Hepatic stellate cell (primary cell): ENCODE data around the gene PTF1A.

Source experiments
- DNase-seq: peaks from one replicate; pipeline ENCODE4 v3.0.0; 2011; ENCODE audit warnings: low spot score

Gene PTF1A

GRCh38 chr10:23191764-23192711 is at the start of gene PTF1A:
PTF1A (plus strand) TSS chr10:23192312; CDS start chr10:23192531, 219 bp downstream.
- no peak for DNase-seq

- no peak for DNase-seq
Measured at GRCh38 chr10:23146258-23146657, 45.9 kb upstream of the PTF1A start.

- DNase-seq: no peak
Measured at GRCh38 chr10:23147035-23147434, 45.1 kb upstream of the PTF1A start.

- no peak for DNase-seq
Measured at GRCh38 chr10:23148214-23148613, 43.9 kb upstream of the PTF1A start.

- no peak for DNase-seq
Measured at GRCh38 chr10:23150091-23150490, 42.0 kb upstream of the PTF1A start.

GRCh38 chr10:23150610-23151009 is 41.5 kb upstream of the PTF1A start:
- DNase-seq: no peak

- no peak for DNase-seq
Measured at GRCh38 chr10:23151071-23151470, 41.0 kb upstream of the PTF1A start.

- DNase-seq: no peak
Measured at GRCh38 chr10:23155169-23155568, 36.9 kb upstream of the PTF1A start.

- DNase-seq: no peak
Measured at GRCh38 chr10:23156447-23157150, 35.5 kb upstream of the PTF1A start.

- no peak for DNase-seq
Measured at GRCh38 chr10:23157239-23157681, 34.9 kb upstream of the PTF1A start.

- no peak for DNase-seq
Measured at GRCh38 chr10:23157691-23158369, 34.3 kb upstream of the PTF1A start.

- peak; percentile 74 for DNase-seq
Measured at GRCh38 chr10:23158370-23158769, 33.7 kb upstream of the PTF1A start.

GRCh38 chr10:23171232-23171876 is 20.8 kb upstream of the PTF1A start:
- peak; percentile 42 for DNase-seq

GRCh38 chr10:23172429-23173213 is 19.5 kb upstream of the PTF1A start:
- DNase-seq: no peak

- DNase-seq: no peak
Measured at GRCh38 chr10:23173214-23174073, 18.7 kb upstream of the PTF1A start.

GRCh38 chr10:23174074-23174976 is 17.8 kb upstream of the PTF1A start:
- DNase-seq: no peak

- no peak for DNase-seq
Measured at GRCh38 chr10:23174977-23175512, 17.1 kb upstream of the PTF1A start.

GRCh38 chr10:23186178-23186577 is 5.9 kb upstream of the PTF1A start:
- no peak for DNase-seq

- no peak for DNase-seq
Measured at GRCh38 chr10:23186697-23187096, 5.4 kb upstream of the PTF1A start.
